K562 (cell line): ENCODE measurements around the gene TANC1. TPM values are rescaled to one million over a fixed set of nuclear protein-coding genes. Genes with fewer than 3 reads are reported as not detected.

Experiments used
- ATAC-seq: fragments of 200-7000 bp; cut with Tn5 transposase; 3 replicates; pipeline ENCODE4 v1.9.1; 2020; ENCODE audit warnings: moderate library complexity
- BruUV-seq: library from RNA; stranded (reverse); fragments of 400-500 nt; replicated peaks from 2 replicates; lab custom pipeline; 2021; lab: Mats Ljungman, UMichigan
- CTCF ChIA-PET: fragments of 300-600 bp; formaldehyde crosslinking; extraction: SDS; loops from one replicate; lab custom pipeline; 2021; ENCODE audit warnings: low intra/inter-chr PET ratio; lab: Yijun Ruan, JAX
- POLR2A ChIA-PET: fragments of 300-600, 350-650 bp; sonication (Branson Sonifier 250); formaldehyde crosslinking; extraction: SDS; loops from one replicate; lab custom pipeline; 2021; ENCODE audit warnings: antibody characterized with exemption, inconsistent platforms; lab: Yijun Ruan, JAX
- DNase-seq, 4 experiments: peaks; one replicate each; pipeline versions ENCODE4 v3.0.0 to v3.0.0-alpha.2; 2011 to 2018; ENCODE audit warnings: low spot score in 3 of 4, mixed read lengths in 3 of 4; ENCODE audit errors: extremely low read depth in 1 of 4
- FAIRE-seq: peaks from 2 replicates; lab custom pipeline; 2011; peaks lifted over from hg19 to GRCh38; lab: Jason Lieb, UNC
- H2AFZ ChIP-seq: 2 replicates; pipeline ENCODE4 v1.6.0; 2011; ENCODE audit warnings: low read depth, low read length, control low read depth, inconsistent platforms
- H3K27ac ChIP-seq: fragments of 200-600 bp; 3 replicates; pipeline ENCODE4 v1.8.0; 2011; ENCODE audit warnings: low read depth, mild to moderate bottlenecking, control low read depth, inconsistent platforms, low read length, moderate library complexity, mixed read lengths; ENCODE audit errors: extremely low read depth
- H3K27me3 ChIP-seq, 2 experiments: fragments of 300-600 bp in 1 of 2; 2 replicates in 1 of 2; 3 replicates in 1 of 2; pipeline versions ENCODE4 v1.6.0 to v1.8.0; 2011; ENCODE audit warnings: inconsistent platforms in 2 of 2, low read length in 2 of 2, mild to moderate bottlenecking in 1 of 2, mixed read lengths in 1 of 2, moderate library complexity in 1 of 2; ENCODE audit not compliant: control insufficient read depth in 2 of 2, insufficient read depth in 2 of 2
- H3K36me3 ChIP-seq: fragments of 300-600 bp; 3 replicates; pipeline ENCODE4 v1.8.0; 2011; ENCODE audit warnings: mild to moderate bottlenecking, low read length, inconsistent platforms; ENCODE audit not compliant: control insufficient read depth, insufficient read depth
- H3K4me1 ChIP-seq, 2 experiments: fragments of 200-600 bp in 1 of 2; replicated peaks in 1 of 2; 2 replicates in 1 of 2; 3 replicates in 1 of 2; pipeline versions ENCODE4 v1.5.1 to v1.8.0; 2011; ENCODE audit warnings: inconsistent platforms in 2 of 2, low read length in 2 of 2, mild to moderate bottlenecking in 1 of 2, mixed read lengths in 1 of 2, moderate library complexity in 1 of 2; ENCODE audit not compliant: control insufficient read depth in 2 of 2, insufficient read depth in 2 of 2
- H3K4me2 ChIP-seq: 2 replicates; pipeline ENCODE4 v1.6.1; 2011; ENCODE audit warnings: low read length, control low read depth, inconsistent platforms, mixed read lengths; ENCODE audit not compliant: insufficient read depth
- H3K4me3 ChIP-seq: fragments of 200-600 bp; sonication (generic), shearing (Covaris generic); 2 replicates; pipeline ENCODE4 v1.5.1; 2016; ENCODE audit warnings: control low read depth, inconsistent platforms
- H3K79me2 ChIP-seq: fragments of 200-600 bp; 3 replicates; pipeline ENCODE4 v1.8.0; 2011; ENCODE audit warnings: low read length, inconsistent platforms; ENCODE audit not compliant: control insufficient read depth, insufficient read depth
- H3K9ac ChIP-seq, 2 experiments: 2 replicates each; pipeline versions ENCODE4 v1.6.0 to v1.6.1; 2011; ENCODE audit warnings: low read depth in 2 of 2, low read length in 2 of 2, control low read depth in 1 of 2, inconsistent platforms in 1 of 2, mild to moderate bottlenecking in 1 of 2, mixed read lengths in 1 of 2; ENCODE audit not compliant: insufficient read depth in 1 of 2
- H3K9me1 ChIP-seq: one replicate; pipeline ENCODE4 v1.6.0; 2011; ENCODE audit warnings: inconsistent platforms, mild to moderate bottlenecking, low read length, moderate library complexity; ENCODE audit not compliant: control insufficient read depth, insufficient read depth
- H3K9me3 ChIP-seq: replicated peaks from 2 replicates; pipeline ENCODE4 v1.5.1; 2011; ENCODE audit warnings: low read depth, low read length, inconsistent platforms; ENCODE audit not compliant: control insufficient read depth, insufficient read depth
- H4K20me1 ChIP-seq: replicated peaks from 2 replicates; pipeline ENCODE4 v1.6.1; 2011; ENCODE audit warnings: low read length, inconsistent platforms, mixed read lengths; ENCODE audit not compliant: control insufficient read depth, insufficient read depth
- CHD2 ChIP-seq: IDR thresholded peaks from 2 replicates; pipeline ENCODE4 v1.6.1; 2011; ENCODE audit warnings: low read depth, low read length
- CREBBP ChIP-seq: IDR thresholded peaks from one replicate; pipeline ENCODE4 v1.6.1; 2012; ENCODE audit warnings: low read depth, mild to moderate bottlenecking, control low read depth, inconsistent platforms, low read length
- FOXO4 ChIP-seq: fragments of 450-650 bp; formaldehyde crosslinking; IDR thresholded peaks from 2 replicates; pipeline ENCODE4 v1.4.0; 2020; ENCODE audit warnings: mild to moderate bottlenecking, moderate library complexity
- RUNX1 ChIP-seq: sonication (generic); IDR thresholded peaks from 2 replicates; pipeline ENCODE4 v1.6.1; 2016; ENCODE audit warnings: antibody characterized with exemption, low read depth
- SIN3B ChIP-seq: fragments of 450-650 bp; IDR thresholded peaks from 2 replicates; pipeline ENCODE4 v1.6.1; 2017; ENCODE audit warnings: low read depth, mild to moderate bottlenecking, moderate library complexity
- TAF9B ChIP-seq: fragments of 450-650 bp; IDR thresholded peaks from 2 replicates; pipeline ENCODE4 v1.6.1; 2018; ENCODE audit warnings: mild to moderate bottlenecking; ENCODE audit not compliant: partially characterized antibody
- ZFP30 ChIP-seq: fragments of 250-450 bp; sonication (Bioruptor Pico); IDR thresholded peaks from 2 replicates; pipeline ENCODE4 v1.8.0; 2022; ENCODE audit warnings: moderate library complexity, mild to moderate bottlenecking, inconsistent platforms, borderline replicate concordance
- ZNF253 ChIP-seq: fragments of 250-450 bp; sonication (Bioruptor Pico); conservative IDR thresholded peaks from 2 replicates; pipeline ENCODE4 v1.6.1; 2021; ENCODE audit warnings: mild to moderate bottlenecking
- ZNF316 ChIP-seq: fragments of 450-650 bp; IDR thresholded peaks from 2 replicates; pipeline ENCODE4 v1.6.1; 2016
- ZNF347 ChIP-seq: fragments of 450-650 bp; formaldehyde crosslinking; IDR thresholded peaks from 2 replicates; pipeline ENCODE4 v1.4.0; 2020; ENCODE audit warnings: low read depth, mild to moderate bottlenecking, moderate library complexity
- ZNF589 ChIP-seq: fragments of 200-800 bp; sonication (Bioruptor generic); IDR thresholded peaks from 2 replicates; pipeline ENCODE4 v1.6.1; 2016; ENCODE audit warnings: low read depth, missing genetic modification characterization, missing compliant biosample characterization
- WGBS: fragments of 100-300 bp; shearing (Covaris generic); methylation state at CpG from one replicate; pipeline ENCODE4 v1.1.6; 2016; ENCODE audit warnings: low coverage, mixed read lengths; ENCODE audit not compliant: insufficient coverage; ENCODE audit errors: missing lambda C conversion rate; 5-methylcytosine and 5-hydroxymethylcytosine counted together
- in situ Hi-C: fragments of 300-500 bp; cut with MboI; formaldehyde crosslinking; loops from 4 replicates; pipeline ENCODE4 v1.15.0; 2018; ENCODE audit warnings: inconsistent platforms, mixed read lengths
- intact Hi-C: fragments of 100-400 bp; cut with micrococcal nuclease; formaldehyde crosslinking; loops from 2 replicates; pipeline ENCODE4 v1.14.2; 2022
- polyA plus RNA-seq, 8 experiments: library from polyadenylated mRNA; depleted of rRNA in 4 of 8; stranded (reverse) in 5 of 8; unstranded in 3 of 8; fragments of >200 nt; fragmentation: Nextera tagmentation in 2 of 8; fragmentation: Illumina TruSeq in 1 of 8; extraction: Ambion mirVana in 2 of 8; extraction: Trizol in 1 of 8; gene quantifications; 2 replicates each; pipeline versions ENCODE4 v1.2.1 to v1.2.3, GENCODE V29; 2011 to 2014; ENCODE audit warnings: inconsistent platforms in 1 of 8, missing spikeins in 1 of 8
- total RNA-seq, 7 experiments: library from RNA; depleted of rRNA in 6 of 7; stranded (reverse); fragments of >200 nt in 6 of 7; fragmentation: Illumina TruSeq in 2 of 7; extraction: Trizol in 2 of 7; gene quantifications; 2 replicates each; pipeline versions ENCODE4 v1.2.1 to v1.2.3, GENCODE V29; 2011 to 2021; ENCODE audit warnings: low replicate concordance in 1 of 7

TANC1 gene
- total and polyA plus RNA-seq, 9 of the 15 experiments (the other 6 are each of a cell fraction or from before 2014, with no cell fraction given), result under 0.01 to 0.20 (median 0.07) TPM; not detected in 1

GRCh38 chr2:159065313-159065712 lies 96.9 kb downstream of the TANC1 start:
- no peaks in the 10 kb centered on the region for H4K20me1 ChIP-seq
- TF ChIP-seq ZNF316, result peak; percentile 22; the same call in 1 of the 2 replicates
- no peak for TF ChIP-seq SIN3B
- TF ChIP-seq ZFP30 (CRISPR knock-in tag), result no peak
- TF ChIP-seq ZNF253 (CRISPR knock-in tag), result no peak
- no peak for TF ChIP-seq RUNX1
- TF ChIP-seq CREBBP, result no peak
- TF ChIP-seq, all 486 proteins: peak for 1
- H3K9ac ChIP-seq, result no peak overlapping the region
- H3K27me3 ChIP-seq, result peaks cover 2 to 6% of the 10 kb centered on the region in 2 experiments; a peak in 2 of 5 replicates
- intact Hi-C loops, result no loop called here
- POLR2A ChIA-PET, result interaction anchor here (0.9 to 1.3 kb wide), 3 partner anchors 8 to 12 kb away, joined by 3 read pairs; no protein-coding TSS in a partner anchor
- H3K36me3 ChIP-seq, result no peaks in the 10 kb centered on the region
- 22% methylated on average over 1 of the region's 1 CpG for WGBS
- H3K4me3 ChIP-seq, result no peak overlapping the region
- no peak overlapping the region for H3K27ac ChIP-seq
- H3K4me2 ChIP-seq, result no peak overlapping the region
- BruUV-seq, result no TSS peak
- H3K4me1 ChIP-seq, result peaks cover 4 to 7% of the 10 kb centered on the region in 2 experiments
- H2AFZ ChIP-seq, result no peak overlapping the region
- ATAC-seq, result no peak
- no peak for DNase-seq
- no peak for FAIRE-seq
- CTCF ChIA-PET, result no interaction called here
- in situ Hi-C loops, result no loop called here
- no peaks in the 10 kb centered on the region for H3K79me2 ChIP-seq
- H3K9me3 ChIP-seq, result no peaks in the 10 kb centered on the region
- no peaks in the 10 kb centered on the region for H3K9me1 ChIP-seq

- Histone ChIP-seq H3K79me2 (no peaks in the 10 kb centered on the region), H3K27ac (no peak overlapping the region), H3K4me3 (no peak overlapping the region), H4K20me1 (no peaks in the 10 kb centered on the region), H3K27me3 (peaks cover 0 to 4% of the 10 kb centered on the region in 2 experiments; a peak in 2 of 5 replicates), H3K4me2 (no peak overlapping the region), H3K9me3 (no peaks in the 10 kb centered on the region), H3K9ac (no peak overlapping the region), H3K36me3 (no peaks in the 10 kb centered on the region), H3K4me1 (peaks cover 4 to 8% of the 10 kb centered on the region in 2 experiments), H2AFZ (peak overlapping the region; percentile 50; the same call in 1 of the 2 replicates), H3K9me1 (no peaks in the 10 kb centered on the region)
- in situ Hi-C loops (no loop called here), intact Hi-C loops (no loop called here)
- 17% methylated on average over 4 of the region's 4 CpGs for WGBS
- ChIA-PET CTCF (no interaction called here), POLR2A (interaction anchor here (0.8 to 1.3 kb wide), 4 partner anchors 9 to 619 kb away, joined by 3 read pairs; no protein-coding TSS in a partner anchor)
- no TSS peak for BruUV-seq
- ATAC-seq, result no peak
- FAIRE-seq, result no peak
- no peak for DNase-seq
- TF ChIP-seq TAF9B, result no peak
- no peak for TF ChIP-seq ZNF347 (CRISPR knock-in tag)
- no peak for TF ChIP-seq CHD2
- no peak for TF ChIP-seq FOXO4 (CRISPR knock-in tag)
- no peak for TF ChIP-seq ZNF589 (CRISPR knock-in tag)
Measured at GRCh38 chr2:159065891-159066290, 97.5 kb downstream of the TANC1 start.
